Measurements from ENCODE around the gene MFAP4. TPM values are rescaled to one million over a fixed set of nuclear protein-coding genes. Genes with fewer than 3 reads are reported as not detected.
"Not testable (repeated sequence)": the region's sequence is repeated elsewhere in the genome, so short reads cannot be mapped to it uniquely, and the experiment has no call there.

The MFAP4 gene
- total RNA-seq, 1 donor from 2014 or later, result 18.0 TPM

DNA sequence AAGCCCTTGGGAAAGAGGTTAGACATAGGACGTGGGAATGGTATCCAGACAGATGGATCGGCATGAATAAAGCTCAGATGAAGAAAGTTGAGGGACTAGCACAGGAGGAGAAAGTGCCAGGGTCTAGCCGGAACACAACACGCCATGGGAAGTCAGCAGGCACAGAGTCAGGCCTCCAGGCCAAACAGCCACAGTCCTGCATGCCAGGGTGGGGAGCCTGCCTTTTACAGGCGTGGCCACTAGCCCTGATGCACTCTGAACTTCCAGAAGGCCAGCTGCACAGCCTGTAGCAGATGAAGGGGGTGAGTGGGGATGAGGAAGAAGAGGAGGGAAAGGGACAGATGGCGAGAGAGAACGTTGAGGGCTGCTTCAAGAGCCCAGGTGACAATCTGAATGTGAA lies 29.6 kb downstream of the MFAP4 start:
- Mint-ChIP-seq H3K9me3 (no peaks in the 10 kb centered on the region), H3K27ac (no peak overlapping the region), H3K4me1 (ENCODE audit: unreplicated experiment) (peaks cover 4% of the 10 kb centered on the region), H3K36me3 (peaks cover 6% of the 10 kb centered on the region), H3K4me3 (no peak overlapping the region), H3K27me3 (no peaks in the 10 kb centered on the region)
- DNase-seq (ENCODE audit: extremely low spot score, unreplicated experiment), result no peak
- no peak for TF ChIP-seq CTCF (conservative IDR thresholded peaks at IDR 0.05)

GRCh38 chr17:19354748-19355147 lies 32.2 kb downstream of the MFAP4 start:
- Mint-ChIP-seq H3K27ac (no peak overlapping the region), H3K36me3 (peaks cover 6% of the 10 kb centered on the region), H3K9me3 (no peaks in the 10 kb centered on the region), H3K4me3 (no peak overlapping the region), H3K27me3 (no peaks in the 10 kb centered on the region), H3K4me1 (ENCODE audit: unreplicated experiment) (no peaks in the 10 kb centered on the region)
- no peak for TF ChIP-seq CTCF (conservative IDR thresholded peaks at IDR 0.05)
- no peak for DNase-seq (ENCODE audit: extremely low spot score, unreplicated experiment)

- H3K27ac Mint-ChIP-seq; H3K36me3 Mint-ChIP-seq; H3K4me3 Mint-ChIP-seq; H3K27me3 Mint-ChIP-seq; H3K4me1 Mint-ChIP-seq (ENCODE audit: unreplicated experiment); DNase-seq (ENCODE audit: extremely low spot score, unreplicated experiment); H3K9me3 Mint-ChIP-seq: not testable (repeated sequence)
These were observed 33.6 kb downstream of the MFAP4 start for GRCh38 chr17:19353401-19353800.

GRCh38 chr17:19348806-19349205 lies 38.2 kb downstream of the MFAP4 start:
- Mint-ChIP-seq H3K4me3 (no peak overlapping the region), H3K9me3 (no peaks in the 10 kb centered on the region), H3K27ac (peak overlapping the region; percentile 77), H3K36me3 (peaks cover 5% of the 10 kb centered on the region), H3K4me1 (ENCODE audit: unreplicated experiment) (peaks cover 8% of the 10 kb centered on the region), H3K27me3 (no peaks in the 10 kb centered on the region)
- no peak for TF ChIP-seq CTCF (conservative IDR thresholded peaks at IDR 0.05)
- no peak for DNase-seq (ENCODE audit: extremely low spot score, unreplicated experiment)

- TF ChIP-seq CTCF (conservative IDR thresholded peaks at IDR 0.05), result no peak
- H3K4me3 Mint-ChIP-seq, result no peak overlapping the region
- peak overlapping the region; percentile 77 for H3K27ac Mint-ChIP-seq
- peaks cover 5% of the 10 kb centered on the region for H3K36me3 Mint-ChIP-seq
- peaks cover 8% of the 10 kb centered on the region for H3K4me1 Mint-ChIP-seq (ENCODE audit: unreplicated experiment)
- DNase-seq (ENCODE audit: extremely low spot score, unreplicated experiment), result no peak
- H3K9me3 Mint-ChIP-seq, result no peaks in the 10 kb centered on the region
- no peaks in the 10 kb centered on the region for H3K27me3 Mint-ChIP-seq
These were observed 38.8 kb downstream of the MFAP4 start for GRCh38 chr17:19348081-19348650.

GRCh38 chr17:19347323-19348080 lies 39.5 kb downstream of the MFAP4 start:
- Mint-ChIP-seq H3K4me1 (ENCODE audit: unreplicated experiment) (peaks cover 8% of the 10 kb centered on the region), H3K27me3 (no peaks in the 10 kb centered on the region), H3K36me3 (peaks cover 5% of the 10 kb centered on the region), H3K27ac (peak overlapping the region; percentile 77), H3K9me3 (no peaks in the 10 kb centered on the region), H3K4me3 (no peak overlapping the region)
- no peak for TF ChIP-seq CTCF (conservative IDR thresholded peaks at IDR 0.05)
- DNase-seq (ENCODE audit: extremely low spot score, unreplicated experiment), result no peak
